Retinal pigment epithelial cell (primary cell): ENCODE measurements around the gene CD248.

ENCODE experiments used
- DNase-seq: peaks from one replicate; pipeline ENCODE4 v3.0.0-alpha.2; 2010; ENCODE audit warnings: low read depth
- H3K4me3 ChIP-seq: 2 replicates; pipeline ENCODE4 v1.5.1; 2011; ENCODE audit warnings: mild to moderate bottlenecking, low read length, control low read depth, moderate library complexity
- TF ChIP-seq, protein P1 (sequence below): conservative IDR thresholded peaks from 2 replicates; pipeline ENCODE4 v1.5.1; 2011; ENCODE audit warnings: low read depth, low read length, control low read depth, inconsistent platforms

Gene CD248

GRCh38 chr11:66317723-66318599, 1.1 kb upstream of the CD248 start:
- no peak overlapping the region for H3K4me3 ChIP-seq
- no peak for DNase-seq
- TF ChIP-seq, protein P1, sequence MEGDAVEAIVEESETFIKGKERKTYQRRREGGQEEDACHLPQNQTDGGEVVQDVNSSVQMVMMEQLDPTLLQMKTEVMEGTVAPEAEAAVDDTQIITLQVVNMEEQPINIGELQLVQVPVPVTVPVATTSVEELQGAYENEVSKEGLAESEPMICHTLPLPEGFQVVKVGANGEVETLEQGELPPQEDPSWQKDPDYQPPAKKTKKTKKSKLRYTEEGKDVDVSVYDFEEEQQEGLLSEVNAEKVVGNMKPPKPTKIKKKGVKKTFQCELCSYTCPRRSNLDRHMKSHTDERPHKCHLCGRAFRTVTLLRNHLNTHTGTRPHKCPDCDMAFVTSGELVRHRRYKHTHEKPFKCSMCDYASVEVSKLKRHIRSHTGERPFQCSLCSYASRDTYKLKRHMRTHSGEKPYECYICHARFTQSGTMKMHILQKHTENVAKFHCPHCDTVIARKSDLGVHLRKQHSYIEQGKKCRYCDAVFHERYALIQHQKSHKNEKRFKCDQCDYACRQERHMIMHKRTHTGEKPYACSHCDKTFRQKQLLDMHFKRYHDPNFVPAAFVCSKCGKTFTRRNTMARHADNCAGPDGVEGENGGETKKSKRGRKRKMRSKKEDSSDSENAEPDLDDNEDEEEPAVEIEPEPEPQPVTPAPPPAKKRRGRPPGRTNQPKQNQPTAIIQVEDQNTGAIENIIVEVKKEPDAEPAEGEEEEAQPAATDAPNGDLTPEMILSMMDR = no peak

DNA sequence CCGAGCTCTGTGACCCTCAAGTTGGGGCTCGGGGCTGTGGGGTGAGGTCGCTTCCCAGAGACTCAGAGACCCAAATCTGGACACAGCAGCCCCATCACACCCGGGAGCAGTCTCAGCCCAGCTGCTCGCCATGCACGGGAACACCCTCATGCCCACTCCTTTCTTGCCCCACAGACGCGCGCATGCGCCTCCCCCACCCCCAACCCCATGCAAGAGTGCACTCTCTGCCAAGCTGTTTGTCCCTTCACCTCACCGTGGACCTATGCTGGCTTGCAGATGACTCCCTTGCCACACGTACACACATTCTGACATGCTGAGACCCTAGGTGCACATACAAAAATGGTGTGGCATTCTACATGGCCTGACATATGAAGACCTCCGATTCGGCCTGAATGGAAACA, 478 bp upstream of the CD248 start:
- TF ChIP-seq, protein P1 = no peak
- H3K4me3 ChIP-seq = no peak overlapping the region

DNA sequence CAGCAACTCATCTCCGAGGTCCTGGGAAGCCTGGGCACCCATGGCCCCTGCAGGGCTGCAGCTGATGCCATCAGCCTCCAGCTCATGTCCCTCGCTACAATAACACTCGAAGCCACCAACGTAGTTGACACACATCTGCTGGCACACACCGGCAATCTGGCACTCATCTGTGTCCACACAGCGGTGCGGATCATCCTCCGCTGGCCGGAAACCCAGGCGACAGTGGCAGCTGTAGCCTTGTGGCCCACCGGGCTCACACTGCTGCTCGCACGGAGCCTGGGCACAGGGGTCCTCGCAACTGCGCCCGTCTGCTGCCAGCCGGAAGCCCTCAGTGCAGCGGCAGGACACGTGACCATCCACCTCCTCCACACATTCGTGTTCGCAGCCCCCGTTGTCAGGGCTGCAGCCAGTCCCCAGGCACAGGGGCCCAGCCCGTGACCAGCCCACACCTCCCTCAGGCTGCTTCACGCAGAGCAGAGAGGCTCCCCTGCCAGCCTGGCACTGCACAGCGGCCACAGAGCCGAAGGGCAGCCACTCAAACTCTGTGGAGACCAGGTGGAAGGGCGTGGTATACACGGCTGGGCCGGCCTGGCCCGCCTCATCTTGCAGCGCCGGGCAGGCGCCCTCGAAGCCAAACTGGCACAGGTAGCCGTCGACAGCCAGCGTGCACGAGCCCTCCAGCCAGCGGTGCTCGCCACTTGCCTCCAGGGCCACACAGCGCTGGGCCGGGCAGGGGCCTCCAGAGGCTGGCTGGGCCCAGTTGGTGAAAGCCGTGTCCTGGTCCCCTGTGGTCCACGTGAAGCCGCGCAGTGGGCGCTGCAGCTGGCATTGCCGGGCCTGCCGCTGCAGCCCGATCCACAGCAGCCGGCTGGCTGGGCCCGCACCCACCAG, 678 bp downstream of the CD248 start:
- TF ChIP-seq, protein P1 = no peak
- DNase-seq = no peak
- no peak overlapping the region for H3K4me3 ChIP-seq

More for the DNA sequence above, 478 bp upstream of the CD248 start:
- no peak for DNase-seq

DNA sequence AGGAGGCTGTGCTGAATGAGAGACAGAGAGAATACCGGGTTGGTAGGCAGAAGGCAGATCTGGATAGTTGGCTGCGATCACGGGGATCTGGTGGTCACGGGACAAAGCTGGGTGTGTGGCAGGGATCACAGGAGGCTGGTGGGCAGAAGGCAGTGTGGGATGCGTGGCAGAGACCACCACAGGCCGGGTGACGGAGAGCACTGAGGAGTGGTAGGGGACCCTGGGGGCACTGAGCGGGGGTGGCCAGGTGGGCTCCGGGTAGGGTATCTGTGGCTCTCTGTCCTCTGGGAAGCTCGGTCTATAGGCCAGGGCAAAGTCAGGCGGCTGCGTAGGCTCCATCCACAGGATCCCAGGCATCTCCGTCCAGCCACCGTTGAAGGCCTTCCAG, 1.4 kb downstream of the CD248 start:
- TF ChIP-seq, protein P1 = no peak
- no peak overlapping the region for H3K4me3 ChIP-seq

GRCh38 chr11:66314561-66315497, 2.0 kb downstream of the CD248 start:
- no peak overlapping the region for H3K4me3 ChIP-seq
- no peak for DNase-seq
- TF ChIP-seq, protein P1 = no peak

More for the DNA sequence above, 1.4 kb downstream of the CD248 start:
- DNase-seq = no peak

GRCh38 chr11:66314186-66314501, 2.7 kb downstream of the CD248 start:
- no peak overlapping the region for H3K4me3 ChIP-seq
- no peak for DNase-seq
- TF ChIP-seq, protein P1 = no peak
